Measurements from ENCODE around the gene NCL. TPM values are rescaled to one million over a fixed set of nuclear protein-coding genes. Genes with fewer than 3 reads are reported as not detected.

NCL gene
- total RNA-seq, 1 experiment from 2014 or later, result 1,328 TPM

GRCh38 chr2:231411831-231412617 lies 52.3 kb downstream of the NCL start:
- no TSS peak for BruUV-seq (replicated peaks)
- POLR2A ChIA-PET (ENCODE audit: low non-redundant PET), result no interaction called here

GRCh38 chr2:231411237-231411636 lies 53.0 kb downstream of the NCL start:
- CTCF ChIA-PET, result no interaction called here
- no TSS peak for BruUV-seq (replicated peaks)

More at GRCh38 chr2:231411831-231412617, 52.3 kb downstream of the NCL start:
- no peaks in the 10 kb centered on the region for H3K4me1 ChIP-seq (ENCODE audit: insufficient read depth, low read length, poor library complexity, severe bottlenecking)
- no peaks in the 10 kb centered on the region for H3K36me3 ChIP-seq (ENCODE audit: insufficient read depth, low read length, poor library complexity, severe bottlenecking)
- H3K9me3 ChIP-seq (ENCODE audit: low read depth, low read length, poor library complexity, severe bottlenecking), result peaks cover 9% of the 10 kb centered on the region
- DNase-seq (ENCODE audit: low spot score), result peak; percentile 82
- H3K27me3 ChIP-seq (replicated peaks; ENCODE audit: insufficient read depth, low read depth, low read length, poor library complexity), result no peaks in the 10 kb centered on the region
- H3K4me3 ChIP-seq (ENCODE audit: low read depth, low read length, poor library complexity, severe bottlenecking), result peak overlapping the region; percentile 55
- CTCF ChIA-PET, result no interaction called here
- H3K27ac ChIP-seq (ENCODE audit: low read depth, low read length, poor library complexity, severe bottlenecking), result no peak overlapping the region
- intact Hi-C loops (cut with micrococcal nuclease; ENCODE audit: unreplicated experiment), result loop anchor here (5.0 kb wide), 3 partner anchors 115 to 310 kb away; no protein-coding TSS in a partner anchor
- TF ChIP-seq, protein P1, sequence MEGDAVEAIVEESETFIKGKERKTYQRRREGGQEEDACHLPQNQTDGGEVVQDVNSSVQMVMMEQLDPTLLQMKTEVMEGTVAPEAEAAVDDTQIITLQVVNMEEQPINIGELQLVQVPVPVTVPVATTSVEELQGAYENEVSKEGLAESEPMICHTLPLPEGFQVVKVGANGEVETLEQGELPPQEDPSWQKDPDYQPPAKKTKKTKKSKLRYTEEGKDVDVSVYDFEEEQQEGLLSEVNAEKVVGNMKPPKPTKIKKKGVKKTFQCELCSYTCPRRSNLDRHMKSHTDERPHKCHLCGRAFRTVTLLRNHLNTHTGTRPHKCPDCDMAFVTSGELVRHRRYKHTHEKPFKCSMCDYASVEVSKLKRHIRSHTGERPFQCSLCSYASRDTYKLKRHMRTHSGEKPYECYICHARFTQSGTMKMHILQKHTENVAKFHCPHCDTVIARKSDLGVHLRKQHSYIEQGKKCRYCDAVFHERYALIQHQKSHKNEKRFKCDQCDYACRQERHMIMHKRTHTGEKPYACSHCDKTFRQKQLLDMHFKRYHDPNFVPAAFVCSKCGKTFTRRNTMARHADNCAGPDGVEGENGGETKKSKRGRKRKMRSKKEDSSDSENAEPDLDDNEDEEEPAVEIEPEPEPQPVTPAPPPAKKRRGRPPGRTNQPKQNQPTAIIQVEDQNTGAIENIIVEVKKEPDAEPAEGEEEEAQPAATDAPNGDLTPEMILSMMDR (conservative IDR thresholded peaks at IDR 0.05; ENCODE audit: low read depth, low read length), result peak; percentile 85
- no peak for TF ChIP-seq EZH2 (IDR thresholded peaks at IDR 0.05; ENCODE audit: borderline replicate concordance, low read depth, low read length, poor library complexity, severe bottlenecking)

DNA sequence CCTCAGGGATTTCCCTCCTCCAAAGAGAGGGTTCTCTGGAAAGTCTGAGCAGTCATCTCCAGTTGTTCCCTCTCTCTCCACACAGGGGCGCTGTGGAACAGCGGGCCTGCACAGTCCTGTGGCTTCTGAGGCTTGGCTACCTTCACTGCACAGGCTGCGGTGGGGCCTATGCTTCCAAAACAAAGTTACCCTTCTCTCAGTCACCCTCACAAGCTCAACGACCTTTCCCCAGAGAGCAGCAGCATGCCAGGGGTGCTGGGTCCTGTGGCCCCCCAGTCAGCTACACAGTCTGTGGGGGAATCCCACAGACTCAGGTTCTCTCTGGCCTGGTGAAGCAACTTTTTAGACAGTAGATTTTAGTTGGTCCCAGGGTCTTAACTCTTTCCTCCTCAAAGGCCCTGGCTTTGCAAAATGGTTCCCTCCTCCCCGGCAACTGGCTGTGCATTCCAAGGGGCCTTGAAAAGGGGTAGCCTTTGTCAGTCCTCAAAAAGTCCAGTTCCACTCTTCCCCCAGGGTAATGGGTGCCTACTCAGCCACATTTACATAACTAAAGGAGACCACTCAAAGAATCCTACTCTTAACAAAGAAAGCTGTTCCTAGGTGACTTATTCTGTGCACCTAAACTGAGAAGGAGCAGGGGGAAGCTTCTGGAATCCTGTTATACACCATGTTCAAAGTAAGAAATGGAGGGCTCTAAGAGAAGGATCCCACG lies 53.8 kb downstream of the NCL start:
- ChIA-PET CTCF (no interaction called here), POLR2A (ENCODE audit: low non-redundant PET) (no interaction called here)
- H3K27me3 ChIP-seq (replicated peaks; ENCODE audit: insufficient read depth, low read depth, low read length, poor library complexity), result no peaks in the 10 kb centered on the region
- peaks cover 9% of the 10 kb centered on the region for H3K9me3 ChIP-seq (ENCODE audit: low read depth, low read length, poor library complexity, severe bottlenecking)
- H3K27ac ChIP-seq (ENCODE audit: low read depth, low read length, poor library complexity, severe bottlenecking), result no peak overlapping the region
- no peak for DNase-seq (ENCODE audit: low spot score)
- intact Hi-C loops (cut with micrococcal nuclease; ENCODE audit: unreplicated experiment), result loop anchor here (5.0 kb wide), 3 partner anchors 113 to 308 kb away; no protein-coding TSS in a partner anchor
- no peak for TF ChIP-seq EZH2 (IDR thresholded peaks at IDR 0.05; ENCODE audit: borderline replicate concordance, low read depth, low read length, poor library complexity, severe bottlenecking)
- TF ChIP-seq, protein P1 (conservative IDR thresholded peaks at IDR 0.05; ENCODE audit: low read depth, low read length), result peak; percentile 47; the same call in 1 of the 2 replicates
- no peak overlapping the region for H3K4me3 ChIP-seq (ENCODE audit: low read depth, low read length, poor library complexity, severe bottlenecking)
- BruUV-seq (replicated peaks), result no TSS peak
- H3K36me3 ChIP-seq (ENCODE audit: insufficient read depth, low read length, poor library complexity, severe bottlenecking), result no peaks in the 10 kb centered on the region
- no peaks in the 10 kb centered on the region for H3K4me1 ChIP-seq (ENCODE audit: insufficient read depth, low read length, poor library complexity, severe bottlenecking)

More at GRCh38 chr2:231411237-231411636, 53.0 kb downstream of the NCL start:
- Histone ChIP-seq H3K4me1 (ENCODE audit: insufficient read depth, low read length, poor library complexity, severe bottlenecking) (no peaks in the 10 kb centered on the region), H3K27ac (ENCODE audit: low read depth, low read length, poor library complexity, severe bottlenecking) (no peak overlapping the region), H3K36me3 (ENCODE audit: insufficient read depth, low read length, poor library complexity, severe bottlenecking) (no peaks in the 10 kb centered on the region), H3K27me3 (replicated peaks; ENCODE audit: insufficient read depth, low read depth, low read length, poor library complexity) (no peaks in the 10 kb centered on the region), H3K9me3 (ENCODE audit: low read depth, low read length, poor library complexity, severe bottlenecking) (peaks cover 9% of the 10 kb centered on the region), H3K4me3 (ENCODE audit: low read depth, low read length, poor library complexity, severe bottlenecking) (no peak overlapping the region)
- POLR2A ChIA-PET (ENCODE audit: low non-redundant PET), result no interaction called here
- DNase-seq (ENCODE audit: low spot score), result no peak
- TF ChIP-seq EZH2 (IDR thresholded peaks at IDR 0.05; ENCODE audit: borderline replicate concordance, low read depth, low read length, poor library complexity, severe bottlenecking), result no peak
- TF ChIP-seq, protein P1 (conservative IDR thresholded peaks at IDR 0.05; ENCODE audit: low read depth, low read length), result no peak
- intact Hi-C loops (cut with micrococcal nuclease; ENCODE audit: unreplicated experiment), result loop anchor here (5.0 kb wide), 3 partner anchors 114 to 309 kb away; no protein-coding TSS in a partner anchor

Measured in A673 (cell line).